AG08396 (cell line): ENCODE results near the gene EML1.

Experiments
- DNase-seq: peaks from one replicate; pipeline ENCODE4 v3.0.0; 2012; ENCODE audit warnings: low spot score, mixed read lengths

Gene EML1

DNA sequence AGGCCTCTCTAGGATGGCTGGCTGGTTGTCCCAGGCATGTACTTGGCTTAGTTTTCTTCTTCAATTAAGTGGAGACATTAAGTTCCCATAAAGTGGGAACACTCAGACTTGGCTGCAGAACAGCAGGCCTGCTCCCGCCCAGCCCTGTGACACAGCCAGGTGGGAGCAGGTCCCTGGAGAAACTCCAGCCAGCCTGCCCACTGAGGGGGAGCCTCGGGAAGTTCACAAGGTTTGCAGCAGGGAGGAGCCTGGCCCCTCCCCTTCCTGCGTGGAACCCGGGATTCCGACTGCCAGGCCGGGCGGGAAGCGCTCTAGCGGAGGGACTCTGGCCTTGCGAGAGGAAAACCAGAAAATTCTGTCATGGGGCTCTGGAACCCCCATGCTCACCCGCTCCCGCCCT, 173.7 kb downstream of the EML1 start:
- DNase-seq: no peak

- peak; percentile 88 for DNase-seq
Observed at GRCh38 chr14:99968191-99968920, 175.1 kb downstream of the EML1 start.

GRCh38 chr14:99968941-99969340, 175.7 kb downstream of the EML1 start:
- DNase-seq: no peak

GRCh38 chr14:99969673-99970322, 176.6 kb downstream of the EML1 start:
- DNase-seq: no peak

GRCh38 chr14:99971087-99971940, 178.1 kb downstream of the EML1 start:
- peak; percentile 95 for DNase-seq

GRCh38 chr14:99971941-99972747, 178.9 kb downstream of the EML1 start:
- DNase-seq: no peak

- DNase-seq: no peak
Observed at GRCh38 chr14:99972748-99973466, 179.7 kb downstream of the EML1 start.

GRCh38 chr14:99975190-99975589, 182.0 kb downstream of the EML1 start:
- DNase-seq: no peak

- no peak for DNase-seq
Observed at GRCh38 chr14:99976021-99976420, 182.8 kb downstream of the EML1 start.

DNA sequence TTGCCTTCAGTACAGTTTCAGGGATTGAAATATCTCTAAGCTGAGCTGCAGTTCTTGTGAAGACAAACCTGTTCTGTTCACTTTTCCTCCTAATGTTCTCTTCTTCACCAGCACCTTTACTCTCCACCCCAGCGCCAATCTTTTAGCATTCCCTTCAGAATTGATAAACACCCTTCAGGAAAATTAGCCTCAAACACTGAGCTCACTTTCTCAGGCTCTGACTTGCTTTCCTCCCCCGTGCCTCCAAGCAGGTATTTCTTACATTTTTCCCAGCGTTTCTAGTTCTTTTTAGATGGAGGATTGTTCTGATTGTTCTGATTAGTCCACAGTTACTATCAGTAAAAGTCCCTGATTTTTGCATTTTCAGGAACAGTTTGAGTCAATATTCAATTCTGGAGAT, 183.5 kb downstream of the EML1 start:
- DNase-seq: no peak

- no peak for DNase-seq
Observed at GRCh38 chr14:99980299-99980698, 187.1 kb downstream of the EML1 start.

GRCh38 chr14:99981806-99982205, 188.6 kb downstream of the EML1 start:
- no peak for DNase-seq

DNA sequence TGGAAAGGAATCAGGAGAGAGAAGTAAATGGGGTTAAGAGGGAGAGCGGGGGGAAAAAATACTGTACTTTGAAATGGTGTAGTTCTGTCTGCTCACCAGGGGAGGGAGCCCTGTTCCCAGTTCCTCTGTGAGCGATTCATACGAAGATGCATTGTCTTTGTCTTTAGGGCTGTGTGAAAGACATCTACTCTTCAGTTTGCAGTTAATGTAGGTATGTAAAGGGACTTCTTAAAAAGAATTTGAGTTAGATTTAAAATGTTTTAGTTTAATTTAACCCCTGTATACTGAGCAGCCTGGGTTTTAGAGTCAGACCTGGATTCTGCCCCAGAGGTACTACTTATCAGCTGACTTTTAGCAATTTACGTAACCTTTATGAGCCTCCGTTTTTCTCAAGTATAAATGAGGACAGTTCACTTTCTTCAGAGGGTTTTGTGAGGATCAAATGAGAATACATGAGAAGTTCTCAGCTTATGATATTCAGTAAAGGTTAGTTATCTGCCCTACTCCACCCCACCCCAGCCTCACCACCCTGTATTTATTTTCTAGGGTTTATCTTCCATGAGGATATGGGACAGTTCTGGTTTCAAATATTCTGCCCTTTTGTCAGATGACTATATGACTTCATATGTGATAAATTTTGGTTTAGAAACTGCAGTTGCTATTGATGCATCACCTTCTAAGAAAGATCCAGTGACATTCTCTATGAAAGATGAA, 189.5 kb downstream of the EML1 start:
- DNase-seq: peak; percentile 74

- no peak for DNase-seq
Observed at GRCh38 chr14:99983251-99984015, 190.2 kb downstream of the EML1 start.

- no peak for DNase-seq
Observed at GRCh38 chr14:99984036-99984435, 190.8 kb downstream of the EML1 start.

DNA sequence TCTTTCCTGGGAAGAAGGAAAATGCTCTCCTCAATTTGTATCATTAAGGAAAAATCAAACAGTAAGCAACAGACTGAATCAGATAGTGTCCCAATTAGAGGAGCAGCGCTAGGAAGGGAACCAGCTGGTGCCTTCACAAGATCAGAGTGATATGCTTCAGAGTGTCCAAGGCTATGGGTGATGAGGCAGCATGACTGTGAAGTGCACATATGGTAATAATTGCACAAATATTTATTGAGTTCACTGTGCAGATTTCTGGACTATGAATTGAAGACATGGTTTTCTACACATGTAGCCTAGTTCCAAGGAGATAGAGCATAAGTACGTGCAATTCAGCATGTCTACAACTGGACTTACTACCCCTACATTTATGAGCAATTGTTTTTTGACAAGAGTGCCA, 193.2 kb downstream of the EML1 start:
- no peak for DNase-seq

- DNase-seq: no peak
Observed at GRCh38 chr14:99989032-99989431, 195.8 kb downstream of the EML1 start.

GRCh38 chr14:99990268-99991170, 197.3 kb downstream of the EML1 start:
- DNase-seq: no peak

- DNase-seq: no peak
Observed at GRCh38 chr14:99991331-99991730, 198.1 kb downstream of the EML1 start.
